Naive thymus-derived CD4-positive, alpha-beta T cell (primary cell): ENCODE measurements around the gene UBXN1. TPM values are rescaled to one million over a fixed set of nuclear protein-coding genes. Genes with fewer than 3 reads are reported as not detected.
"Not testable (repeated sequence)": the region's sequence is repeated elsewhere in the genome, so short reads cannot be mapped to it uniquely, and the experiment has no call there.

Experiments
- ATAC-seq: fragments of 150-1000 bp; cut with Tn5 transposase; 2 replicates; pipeline ENCODE4 v1.10.0; 2021; ENCODE audit warnings: mild to moderate bottlenecking, moderate library complexity
- CTCF ChIA-PET: fragments of 350-600 bp; sonication (Branson Sonifier 250); formaldehyde crosslinking; loops from one replicate; lab custom pipeline; 2021; ENCODE audit warnings: antibody characterized with exemption; lab: Charles Lee
- POLR2A ChIA-PET: fragments of 350-600 bp; sonication (Branson Sonifier 250); formaldehyde crosslinking; loops from one replicate; lab custom pipeline; 2021; ENCODE audit warnings: antibody characterized with exemption, inconsistent platforms; lab: Charles Lee
- DNase-seq, 9 donors: peaks; one replicate each; pipeline versions ENCODE4 v3.0.0 to v3.0.0-alpha.2; 2020 to 2022; ENCODE audit warnings: mixed read lengths in 1 of 9
- H3K27ac ChIP-seq: one replicate; pipeline ENCODE4 v1.7.0; 2013; ENCODE audit warnings: mild to moderate bottlenecking, low read depth, low read length, moderate library complexity
- H3K27me3 ChIP-seq, 2 donors: one replicate each; pipeline ENCODE4 v1.7.0; 2013; ENCODE audit warnings: low read length in 2 of 2, mild to moderate bottlenecking in 2 of 2, moderate library complexity in 2 of 2; ENCODE audit not compliant: control insufficient read depth in 2 of 2, insufficient read depth in 2 of 2
- H3K36me3 ChIP-seq, 3 experiments: 1 replicate in 2 of 3; 2 replicates in 1 of 3; pipeline ENCODE4 v1.7.0; 2013; ENCODE audit warnings: low read length in 3 of 3, mild to moderate bottlenecking in 3 of 3, moderate library complexity in 1 of 3; ENCODE audit not compliant: insufficient read depth in 3 of 3, control insufficient read depth in 2 of 3
- H3K4me1 ChIP-seq, 2 donors: one replicate each; pipeline ENCODE4 v1.7.0; 2013; ENCODE audit warnings: low read length in 2 of 2, mild to moderate bottlenecking in 2 of 2, moderate library complexity in 1 of 2; ENCODE audit not compliant: control insufficient read depth in 2 of 2, insufficient read depth in 2 of 2
- H3K4me3 ChIP-seq: 2 replicates; pipeline ENCODE4 v1.7.0; 2013; ENCODE audit warnings: mild to moderate bottlenecking, low read length
- H3K9me3 ChIP-seq, 3 experiments: 1 replicate in 2 of 3; 2 replicates in 1 of 3; pipeline ENCODE4 v1.7.0; 2013; ENCODE audit warnings: low read length in 3 of 3; ENCODE audit not compliant: control insufficient read depth in 2 of 3
- H3K27ac Mint-ChIP-seq, 9 donors: one replicate each; pipeline ENCODE4 v1.8.0; 2020 to 2022; ENCODE audit warnings: mixed read lengths in 9 of 9, mild to moderate bottlenecking in 8 of 9, moderate library complexity in 5 of 9, inconsistent platforms in 2 of 9
- H3K27me3 Mint-ChIP-seq, 5 donors: one replicate each; pipeline ENCODE4 v1.8.0; 2021 to 2022; ENCODE audit warnings: mixed read lengths in 5 of 5, mild to moderate bottlenecking in 1 of 5
- H3K36me3 Mint-ChIP-seq, 5 donors: one replicate each; pipeline ENCODE4 v1.8.0; 2020 to 2022; ENCODE audit warnings: mixed read lengths in 5 of 5, mild to moderate bottlenecking in 3 of 5, inconsistent platforms in 1 of 5
- H3K4me1 Mint-ChIP-seq, 7 donors: one replicate each; pipeline ENCODE4 v1.8.0; 2020 to 2022; ENCODE audit warnings: mixed read lengths in 7 of 7, mild to moderate bottlenecking in 3 of 7, inconsistent platforms in 1 of 7
- H3K4me3 Mint-ChIP-seq, 10 donors: one replicate each; pipeline ENCODE4 v1.8.0; 2020 to 2022; ENCODE audit warnings: mild to moderate bottlenecking in 10 of 10, mixed read lengths in 10 of 10, moderate library complexity in 6 of 10, inconsistent platforms in 2 of 10
- H3K9me3 Mint-ChIP-seq, 11 donors: one replicate each; pipeline ENCODE4 v1.8.0; 2020 to 2022; ENCODE audit warnings: mixed read lengths in 11 of 11, mild to moderate bottlenecking in 4 of 11, inconsistent platforms in 1 of 11, moderate library complexity in 1 of 11
- intact Hi-C, 2 donors: fragments of 100-400 bp; cut with micrococcal nuclease; formaldehyde crosslinking; loops; one replicate each; pipeline ENCODE4 v1.15.1; 2023
- polyA plus RNA-seq, 2 donors: library from polyadenylated mRNA; unstranded; fragments of 300-500 nt; fragmentation: Illumina TruSeq; gene quantifications; one replicate each; pipeline ENCODE4 v1.2.3, GENCODE V29; 2021
- total RNA-seq, 6 experiments: library from RNA in 5 of 6; stranded (reverse) in 5 of 6; gene quantifications; 1 replicate in 5 of 6; 2 replicates in 1 of 6; pipeline ENCODE4 v1.2.3 and lab custom pipeline; 2021 to 2026

The UBXN1 gene
- total and polyA plus RNA-seq, 7 experiments from 2014 or later, result 114 to 256 (median 212) TPM

DNA sequence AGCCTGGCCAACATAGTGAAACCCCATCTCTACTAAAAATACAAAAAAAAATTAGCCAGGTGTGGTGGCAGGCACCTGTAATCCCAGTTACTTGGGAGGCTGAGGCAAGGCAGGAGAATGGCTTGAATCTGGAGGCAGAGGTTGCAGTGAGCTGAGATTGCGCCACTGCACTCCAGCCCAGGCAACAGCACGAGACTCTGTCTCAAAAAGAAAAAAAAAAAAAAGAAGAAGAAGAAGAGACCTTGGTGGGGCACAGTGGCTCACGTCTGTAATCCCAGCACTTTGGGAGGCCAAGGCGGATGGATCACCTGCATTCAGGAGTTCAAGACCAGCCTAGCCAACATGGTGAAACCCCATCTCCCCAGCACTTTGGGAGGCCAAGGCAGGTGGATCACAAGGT, 25.0 kb upstream of the UBXN1 start:
- H3K9me3 Mint-ChIP-seq, ATAC-seq, H3K36me3 ChIP-seq, H3K27me3 ChIP-seq, H3K4me3 Mint-ChIP-seq, H3K27me3 Mint-ChIP-seq, intact Hi-C loops, H3K9me3 ChIP-seq, DNase-seq, CTCF ChIA-PET, H3K27ac Mint-ChIP-seq, H3K4me3 ChIP-seq, H3K27ac ChIP-seq: not testable (repeated sequence)
- Mint-ChIP-seq H3K4me1 (peaks cover 13 to 36% (median 31%) of the 10 kb centered on the region in 7 donors), H3K36me3 (peaks cover 0 to 13% (median 5%) of the 10 kb centered on the region in 5 donors)
- POLR2A ChIA-PET, result interaction anchor here (0.6 to 13.6 kb wide), 11 partner anchors 11 to 302 kb away, joined by 3 to 347 read pairs (median 4); partner anchors contain the start of genes C11orf98, CSKMT, HNRNPUL2 and TTC9C
- H3K4me1 ChIP-seq, result peaks cover 29 to 36% of the 10 kb centered on the region in 2 donors

DNA sequence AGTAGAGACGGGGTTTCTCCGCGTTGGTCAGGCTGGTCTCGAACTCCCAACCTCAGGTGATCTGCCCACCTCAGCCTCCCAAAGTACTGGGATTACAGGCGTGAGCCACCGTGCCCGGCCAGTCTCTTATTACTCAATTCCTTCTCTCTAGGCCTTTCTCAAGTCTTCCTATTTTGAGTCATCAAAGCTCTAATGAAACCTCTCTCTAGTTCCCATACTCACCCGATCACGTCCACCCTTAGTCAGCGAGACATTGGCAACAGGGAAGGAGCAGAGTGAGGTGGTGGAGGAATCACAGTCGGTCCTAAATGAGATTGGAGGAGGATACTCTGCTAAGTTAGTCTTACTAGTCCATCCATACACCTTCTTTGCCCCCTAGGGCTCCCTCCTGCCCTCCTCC, 23.4 kb upstream of the UBXN1 start:
- Mint-ChIP-seq H3K36me3 (peaks cover 0 to 16% (median 5%) of the 10 kb centered on the region in 5 donors), H3K27me3 (no peaks in the 10 kb centered on the region), H3K27ac (peak overlapping the region in 1 of 9 donors; percentile 41), H3K4me3 (no peak overlapping the region), H3K4me1 (peaks cover 9 to 20% (median 17%) of the 10 kb centered on the region in 7 donors), H3K9me3 (no peaks in the 10 kb centered on the region)
- CTCF ChIA-PET, result no interaction called here
- Histone ChIP-seq H3K36me3 (peaks cover 0 to 6% (median 0%) of the 10 kb centered on the region in 3 experiments), H3K4me1 (peaks cover 17 to 19% of the 10 kb centered on the region in 2 donors), H3K27ac (no peak overlapping the region), H3K4me3 (no peak overlapping the region), H3K27me3 (no peaks in the 10 kb centered on the region), H3K9me3 (no peaks in the 10 kb centered on the region)
- DNase-seq (no peak), ATAC-seq (peak; percentile 21)
- intact Hi-C loops, result no loop called here
- POLR2A ChIA-PET, result interaction anchor here (1.1 to 8.8 kb wide), 7 partner anchors 15 to 152 kb away, joined by 3 to 81 read pairs (median 5); partner anchors contain the start of genes C11orf98, CSKMT, HNRNPUL2 and INTS5

DNA sequence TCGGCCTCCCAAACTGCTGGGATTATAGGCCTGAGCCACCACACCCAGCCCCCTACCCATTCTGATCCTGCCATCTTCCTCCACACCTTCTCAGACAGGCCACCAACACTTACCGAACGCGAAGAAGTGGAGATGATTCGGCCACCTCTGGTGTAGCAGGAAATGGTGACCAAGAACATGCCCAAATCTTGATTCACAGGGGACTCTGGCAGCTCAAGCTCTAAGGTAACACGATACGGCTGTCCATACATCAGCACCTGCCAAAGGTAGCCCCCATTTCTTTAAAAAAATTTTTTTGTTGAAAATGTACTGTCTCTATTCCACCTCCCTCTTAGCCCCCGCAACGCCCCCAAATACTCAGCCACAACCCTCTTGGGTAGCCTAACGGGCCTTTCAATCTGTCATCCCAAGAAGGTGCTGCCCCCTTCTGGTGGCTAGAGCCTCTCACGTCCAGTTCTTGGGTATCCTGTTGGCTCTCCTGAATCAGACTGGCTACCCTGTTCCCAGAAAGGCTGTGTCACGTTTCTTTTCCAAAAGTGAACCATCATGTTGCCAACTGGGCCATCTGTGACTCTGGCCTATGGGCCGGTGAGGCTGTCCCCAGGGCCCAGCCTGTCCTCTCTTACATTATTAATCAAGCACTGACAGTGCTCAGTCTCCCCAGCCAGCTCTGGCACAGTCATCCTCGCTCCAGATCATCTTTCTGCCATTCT, 15.7 kb upstream of the UBXN1 start:
- Mint-ChIP-seq H3K4me3 (peak overlapping the region in 1 of 10 donors; percentile 14), H3K36me3 (peaks cover 0 to 22% (median 14%) of the 10 kb centered on the region in 5 donors), H3K27me3 (no peaks in the 10 kb centered on the region), H3K9me3 (no peaks in the 10 kb centered on the region), H3K4me1 (peaks cover 0 to 8% (median 6%) of the 10 kb centered on the region in 7 donors), H3K27ac (peak overlapping the region in 5 of 9 donors; percentile 1 to 78 (median 18))
- intact Hi-C loops, result loop anchor here (1.0 to 5.0 kb wide), 6 partner anchors 13 to 312 kb away; partner anchors contain the start of gene EML3 (in 2 of the 2)
- POLR2A ChIA-PET, result interaction anchor here (0.7 to 5.7 kb wide), 10 partner anchors 11 to 102 kb away, joined by 3 to 26 read pairs (median 4); partner anchors contain the start of genes C11orf98, CSKMT, HNRNPUL2 and INTS5
- H3K4me1 ChIP-seq, result peaks cover 0 to 6% of the 10 kb centered on the region in 2 donors
- DNase-seq (peak; percentile 50 to 80 (median 70)), ATAC-seq (peak; percentile 93)
- peaks cover 0 to 32% (median 0%) of the 10 kb centered on the region in 3 experiments for H3K36me3 ChIP-seq
- no peaks in the 10 kb centered on the region for H3K9me3 ChIP-seq
- H3K27me3 ChIP-seq, result no peaks in the 10 kb centered on the region
- H3K4me3 ChIP-seq, result no peak overlapping the region
- CTCF ChIA-PET, result interaction anchor here (0.7 to 4.8 kb wide), 14 partner anchors 14 to 274 kb away, joined by 3 to 31 read pairs (median 4); partner anchors contain the start of genes B3GAT3, C11orf98, CSKMT and TUT1
- H3K27ac ChIP-seq, result no peak overlapping the region

GRCh38 chr11:62693624-62694023, 14.8 kb upstream of the UBXN1 start:
- H3K4me3 ChIP-seq, H3K27me3 ChIP-seq, H3K4me3 Mint-ChIP-seq, H3K27ac Mint-ChIP-seq, H3K27me3 Mint-ChIP-seq, ATAC-seq, H3K4me1 Mint-ChIP-seq, H3K9me3 ChIP-seq, H3K9me3 Mint-ChIP-seq, H3K27ac ChIP-seq, H3K4me1 ChIP-seq, DNase-seq: not testable (repeated sequence)
- H3K36me3 Mint-ChIP-seq, result peaks cover 0 to 23% (median 14%) of the 10 kb centered on the region in 5 donors
- ChIA-PET POLR2A (interaction anchor here (1.0 to 5.7 kb wide), 5 partner anchors 12 to 101 kb away, joined by 4 to 26 read pairs (median 5); partner anchors contain the start of genes LBHD1 and TUT1), CTCF (interaction anchor here (0.7 to 4.8 kb wide), 10 partner anchors 13 to 269 kb away, joined by 3 to 31 read pairs (median 4); partner anchors contain the start of genes C11orf98, CSKMT and TUT1)
- intact Hi-C loops, result loop anchor here (1.0 to 5.0 kb wide), 6 partner anchors 12 to 311 kb away; partner anchors contain the start of gene EML3 (in 1 of the 2)
- peaks cover 0 to 34% (median 0%) of the 10 kb centered on the region in 3 experiments for H3K36me3 ChIP-seq

DNA sequence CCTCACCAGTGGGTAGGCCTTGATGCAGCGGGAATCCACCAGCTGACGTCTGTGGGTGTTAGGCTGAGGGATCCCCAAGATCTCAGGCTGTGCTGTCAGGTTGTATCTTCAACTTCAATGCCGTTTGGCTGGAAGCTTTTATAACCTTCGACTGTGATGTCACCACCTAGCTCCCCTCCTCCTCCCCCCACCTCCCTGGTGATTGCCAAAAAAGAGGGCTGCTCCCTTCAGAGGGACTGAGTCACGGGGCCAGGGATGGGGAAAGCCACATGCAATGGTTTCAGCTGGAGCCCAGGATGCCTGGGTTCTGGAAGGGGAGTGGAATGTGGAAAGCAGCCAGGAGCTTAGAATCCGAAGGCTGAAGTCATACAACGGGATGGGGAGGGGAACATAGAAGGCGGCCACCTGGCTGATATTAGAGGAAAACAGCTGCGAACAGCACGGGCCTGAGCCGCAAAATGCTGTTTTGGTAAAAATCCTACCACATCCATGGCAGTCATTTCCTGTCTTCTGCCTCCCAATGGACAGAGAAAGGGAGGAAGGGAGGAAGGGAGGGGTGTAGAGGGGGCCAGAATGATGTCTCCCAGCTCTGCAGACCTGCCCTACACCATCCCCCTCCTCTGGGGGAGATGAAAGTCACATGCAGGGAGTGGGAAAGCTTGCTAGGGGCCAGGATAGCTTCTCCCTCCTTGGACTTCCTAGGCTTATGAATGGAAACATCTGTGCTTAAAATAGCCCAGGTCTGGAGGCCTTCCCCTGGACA, 10.7 kb upstream of the UBXN1 start, which contains the start of gene LRRN4CL:
LRRN4CL (minus strand) TSS at position 110 of the 763 bp plus-strand sequence. CDS start 1,022 bp downstream, outside the sequence.
- H3K4me1 ChIP-seq, result peaks cover 0 to 3% of the 10 kb centered on the region in 2 donors
- Mint-ChIP-seq H3K9me3 (no peaks in the 10 kb centered on the region), H3K27me3 (peaks cover 6 to 13% (median 10%) of the 10 kb centered on the region in 5 donors), H3K27ac (peak within 1 kb of the TSS in 1 of 9 donors; percentile 39), H3K36me3 (peaks cover 0 to 23% (median 14%) of the 10 kb centered on the region in 5 donors), H3K4me1 (peaks cover 0 to 3% (median 2%) of the 10 kb centered on the region in 7 donors), H3K4me3 (no peak within 1 kb of the TSS)
- POLR2A ChIA-PET, result interaction anchor here (0.6 to 5.7 kb wide), 10 partner anchors 9 to 357 kb away, joined by 3 to 26 read pairs (median 3); partner anchors contain the start of genes BSCL2, C11orf98, CSKMT and GNG3
- peaks cover 0 to 34% (median 0%) of the 10 kb centered on the region in 3 experiments for H3K36me3 ChIP-seq
- H3K4me3 ChIP-seq, result no peak within 1 kb of the TSS
- no peak for ATAC-seq
- H3K27me3 ChIP-seq, result no peaks in the 10 kb centered on the region
- DNase-seq, result no peak
- CTCF ChIA-PET, result interaction anchor here (0.7 to 1.9 kb wide), 4 partner anchors 9 to 265 kb away, joined by 3 to 5 read pairs (median 3); no protein-coding TSS in a partner anchor
- no peaks in the 10 kb centered on the region for H3K9me3 ChIP-seq
- no peak within 1 kb of the TSS for H3K27ac ChIP-seq
- intact Hi-C loops, result loop anchor here in 1 of 2 donors (5.0 kb wide), 1 partner anchor 307 kb away; no protein-coding TSS in a partner anchor
